Measurements from ENCODE around the gene SYNPR. TPM values are rescaled to one million over a fixed set of nuclear protein-coding genes. Genes with fewer than 3 reads are reported as not detected.

Gene SYNPR
- total RNA-seq, 4 donors from 2014 or later = not detected

DNA sequence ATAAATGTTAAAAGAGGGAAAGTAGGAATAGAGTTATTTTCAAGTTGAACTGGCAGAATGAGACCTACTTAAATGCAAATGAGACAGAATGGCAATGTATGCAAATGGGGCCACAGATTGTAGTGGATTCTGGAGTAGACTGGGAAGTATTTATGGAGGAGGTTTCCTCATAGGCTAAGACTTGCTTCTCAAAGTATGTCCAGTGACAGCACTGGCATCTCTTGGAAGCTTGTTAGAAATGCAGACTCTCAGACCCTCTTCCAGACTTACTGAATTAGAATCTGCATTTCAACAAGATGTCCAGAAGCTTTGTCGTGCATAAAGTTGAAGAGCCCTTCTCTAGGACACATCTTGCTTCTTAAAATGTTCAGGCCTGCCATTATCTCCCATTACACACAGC is 306.6 kb downstream of the SYNPR start:
- Histone ChIP-seq H3K27me3 (no peaks in the 10 kb centered on the region), H3K27ac (no peak overlapping the region), H3K9me3 (peaks cover 0 to 10% (median 0%) of the 10 kb centered on the region in 4 donors), H3K4me1 (no peaks in the 10 kb centered on the region), H3K4me3 (no peak overlapping the region), H3K36me3 (no peaks in the 10 kb centered on the region)
- DNase-seq (ENCODE audit: low spot score in 2 of 2) = no peak
- TF ChIP-seq POLR2A (IDR thresholded peaks at IDR 0.05) (no peak), EP300 (IDR thresholded peaks at IDR 0.05) (no peak)
- TF ChIP-seq, protein P1, sequence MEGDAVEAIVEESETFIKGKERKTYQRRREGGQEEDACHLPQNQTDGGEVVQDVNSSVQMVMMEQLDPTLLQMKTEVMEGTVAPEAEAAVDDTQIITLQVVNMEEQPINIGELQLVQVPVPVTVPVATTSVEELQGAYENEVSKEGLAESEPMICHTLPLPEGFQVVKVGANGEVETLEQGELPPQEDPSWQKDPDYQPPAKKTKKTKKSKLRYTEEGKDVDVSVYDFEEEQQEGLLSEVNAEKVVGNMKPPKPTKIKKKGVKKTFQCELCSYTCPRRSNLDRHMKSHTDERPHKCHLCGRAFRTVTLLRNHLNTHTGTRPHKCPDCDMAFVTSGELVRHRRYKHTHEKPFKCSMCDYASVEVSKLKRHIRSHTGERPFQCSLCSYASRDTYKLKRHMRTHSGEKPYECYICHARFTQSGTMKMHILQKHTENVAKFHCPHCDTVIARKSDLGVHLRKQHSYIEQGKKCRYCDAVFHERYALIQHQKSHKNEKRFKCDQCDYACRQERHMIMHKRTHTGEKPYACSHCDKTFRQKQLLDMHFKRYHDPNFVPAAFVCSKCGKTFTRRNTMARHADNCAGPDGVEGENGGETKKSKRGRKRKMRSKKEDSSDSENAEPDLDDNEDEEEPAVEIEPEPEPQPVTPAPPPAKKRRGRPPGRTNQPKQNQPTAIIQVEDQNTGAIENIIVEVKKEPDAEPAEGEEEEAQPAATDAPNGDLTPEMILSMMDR (IDR thresholded peaks at IDR 0.05) = no peak
- 90 to 100% methylated on average over 1 of the region's 1 CpG for WGBS, 2 donors

DNA sequence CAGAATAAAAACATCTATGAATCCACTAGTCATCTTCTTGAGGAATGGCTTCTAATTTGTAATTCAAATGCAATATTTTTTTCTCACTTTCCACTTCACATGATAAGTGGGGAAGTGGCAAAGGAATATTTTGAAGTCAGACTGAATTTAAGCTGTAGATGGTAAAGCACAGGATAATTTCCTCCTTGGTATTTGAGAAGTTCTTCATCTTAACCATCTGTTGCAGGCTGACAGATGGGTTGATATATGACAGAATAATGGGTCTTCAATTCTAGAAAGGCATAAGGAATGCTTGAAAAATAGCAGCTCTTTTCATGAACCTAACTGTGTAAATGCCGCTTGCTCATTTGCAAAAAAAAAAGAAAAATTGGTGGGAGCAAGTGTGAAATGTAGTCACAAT is 307.8 kb downstream of the SYNPR start:
- Histone ChIP-seq H3K27ac (no peak overlapping the region), H3K9me3 (peaks cover 0 to 10% (median 0%) of the 10 kb centered on the region in 4 donors), H3K4me3 (no peak overlapping the region), H3K36me3 (no peaks in the 10 kb centered on the region), H3K27me3 (no peaks in the 10 kb centered on the region), H3K4me1 (no peaks in the 10 kb centered on the region)
- WGBS, 2 donors = 44 to 61% methylated on average over 1 of the region's 1 CpG
- TF ChIP-seq POLR2A (IDR thresholded peaks at IDR 0.05) = no peak
- TF ChIP-seq EP300 (IDR thresholded peaks at IDR 0.05) = no peak
- TF ChIP-seq, protein P1 (IDR thresholded peaks at IDR 0.05) = no peak
- no peak for DNase-seq (ENCODE audit: low spot score in 2 of 2)

DNA sequence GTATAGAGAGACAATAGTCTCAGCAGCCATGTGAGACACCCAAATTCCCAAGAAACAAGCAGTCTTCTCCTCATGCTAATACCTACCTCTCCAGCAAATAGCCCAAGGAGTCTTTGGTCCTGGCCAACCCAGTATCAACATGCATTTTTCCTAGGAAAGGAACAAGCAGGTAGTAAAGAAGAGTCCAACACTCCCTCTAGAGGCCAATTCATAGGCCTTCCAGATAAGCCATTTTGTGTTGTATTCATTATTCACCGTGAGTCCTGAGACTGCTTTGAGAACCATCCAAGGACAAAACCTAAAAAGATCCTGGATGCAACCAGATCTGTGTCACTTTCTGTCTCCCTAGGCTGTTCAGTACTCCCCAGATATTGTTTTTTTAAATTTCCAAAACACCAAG is 310.8 kb downstream of the SYNPR start:
- Histone ChIP-seq H3K27me3 (no peaks in the 10 kb centered on the region), H3K4me3 (no peak overlapping the region), H3K4me1 (no peaks in the 10 kb centered on the region), H3K36me3 (no peaks in the 10 kb centered on the region), H3K9me3 (peaks cover 0 to 10% (median 0%) of the 10 kb centered on the region in 4 donors), H3K27ac (no peak overlapping the region)
- no peak for TF ChIP-seq EP300 (IDR thresholded peaks at IDR 0.05)
- TF ChIP-seq POLR2A (IDR thresholded peaks at IDR 0.05) = no peak
- TF ChIP-seq, protein P1 (IDR thresholded peaks at IDR 0.05) = no peak
- 96 to 97% methylated on average over 1 of the region's 1 CpG for WGBS, 2 donors
- DNase-seq (ENCODE audit: low spot score in 2 of 2) = no peak

DNA sequence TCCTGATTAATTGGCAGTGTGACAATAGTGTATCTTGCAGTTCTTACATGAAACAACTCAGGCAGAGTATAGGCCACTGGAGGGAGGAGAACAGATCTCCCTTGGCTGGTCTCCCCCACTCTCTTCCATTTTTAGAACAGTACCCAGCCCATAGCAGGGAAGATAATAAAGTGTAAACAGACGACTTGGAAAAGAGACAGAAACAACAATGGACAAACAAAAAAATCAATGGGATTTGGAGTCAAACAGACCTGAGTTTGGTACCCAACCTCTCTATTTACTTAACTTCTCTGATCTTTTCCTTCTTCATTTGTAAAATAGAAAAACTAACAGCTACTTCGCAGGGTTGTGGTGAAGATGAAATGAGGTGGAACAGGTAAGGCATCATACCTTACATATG is 315.7 kb downstream of the SYNPR start:
- Histone ChIP-seq H3K4me3 (no peak overlapping the region), H3K27me3 (no peaks in the 10 kb centered on the region), H3K9me3 (peaks cover 0 to 6% (median 0%) of the 10 kb centered on the region in 4 donors), H3K36me3 (no peaks in the 10 kb centered on the region), H3K4me1 (no peaks in the 10 kb centered on the region), H3K27ac (no peak overlapping the region)
- 50 to 52% methylated on average over 2 of the region's 2 CpGs for WGBS, 2 donors
- no peak for DNase-seq (ENCODE audit: low spot score in 2 of 2)
- TF ChIP-seq POLR2A (IDR thresholded peaks at IDR 0.05) = no peak
- TF ChIP-seq, protein P1 (IDR thresholded peaks at IDR 0.05) = no peak
- TF ChIP-seq EP300 (IDR thresholded peaks at IDR 0.05) = no peak

DNA sequence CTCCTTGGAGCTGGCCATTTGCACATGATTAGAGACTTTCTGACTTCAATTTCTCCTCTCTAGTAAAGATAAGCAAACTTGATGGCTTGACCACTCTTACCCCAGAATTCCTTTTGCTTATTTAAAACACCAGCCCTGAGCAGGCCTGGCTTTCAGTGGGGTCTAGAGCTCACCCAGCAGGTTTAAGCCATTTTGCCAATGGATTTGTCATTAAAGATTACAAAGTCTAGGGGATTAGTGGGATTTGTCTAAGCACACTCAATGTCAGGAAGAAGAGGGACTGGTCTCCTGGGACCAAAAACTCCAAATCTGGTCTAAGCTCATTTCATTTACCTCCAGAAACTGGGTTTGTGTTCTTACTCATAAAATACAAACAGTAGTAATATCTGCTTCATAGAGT is 317.1 kb downstream of the SYNPR start:
- TF ChIP-seq, protein P1 (IDR thresholded peaks at IDR 0.05) = no peak
- TF ChIP-seq POLR2A (IDR thresholded peaks at IDR 0.05) (no peak), EP300 (IDR thresholded peaks at IDR 0.05) (no peak)
- DNase-seq (ENCODE audit: low spot score in 2 of 2) = no peak

More for the DNA sequence above, 317.1 kb downstream of the SYNPR start:
- Histone ChIP-seq H3K4me1 (no peaks in the 10 kb centered on the region), H3K36me3 (no peaks in the 10 kb centered on the region), H3K9me3 (no peaks in the 10 kb centered on the region), H3K4me3 (no peak overlapping the region), H3K27ac (no peak overlapping the region), H3K27me3 (no peaks in the 10 kb centered on the region)
